K562 (cell line): Measurements from ENCODE around the gene DHRS11. TPM values are rescaled to one million over a fixed set of nuclear protein-coding genes. Genes with fewer than 3 reads are reported as not detected.

Experiments
- ADNP ChIP-seq: fragments of 200-800 bp; sonication (Bioruptor generic); IDR thresholded peaks from 2 replicates; pipeline ENCODE4 v1.6.1; 2016; ENCODE audit warnings: missing genetic modification characterization, missing compliant biosample characterization
- EHMT2 ChIP-seq: fragments of 450-650 bp; IDR thresholded peaks from 2 replicates; pipeline ENCODE4 v1.6.1; 2018; ENCODE audit warnings: antibody characterized with exemption
- ETV5 ChIP-seq: sonication (generic); formaldehyde crosslinking; IDR thresholded peaks from 2 replicates; pipeline ENCODE4 v1.4.0; 2020; ENCODE audit warnings: low read depth, mild to moderate bottlenecking, missing genetic modification reagents
- KAT8 ChIP-seq: fragments of 450-650 bp; IDR thresholded peaks from 2 replicates; pipeline ENCODE4 v1.6.1; 2016; ENCODE audit warnings: low read depth, mild to moderate bottlenecking
- KHSRP ChIP-seq: fragments of 450-650 bp; IDR thresholded peaks from 2 replicates; pipeline ENCODE4 v1.6.1; 2017
- PCBP1 ChIP-seq: fragments of 200-400 bp; formaldehyde crosslinking; IDR thresholded peaks from 2 replicates; pipeline ENCODE4 v1.6.1; 2018; ENCODE audit warnings: mild to moderate bottlenecking, low read depth, low read length; ENCODE audit not compliant: poor library complexity, severe bottlenecking
- POLR2AphosphoS5 ChIP-seq: IDR thresholded peaks from 2 replicates; pipeline ENCODE4 v1.6.1; 2011; ENCODE audit warnings: mild to moderate bottlenecking, low read depth, low read length, moderate library complexity; ENCODE audit not compliant: control insufficient read depth, insufficient read depth
- PRDM10 ChIP-seq: fragments of 450-650 bp; IDR thresholded peaks from 2 replicates; pipeline ENCODE4 v1.6.1; 2018; ENCODE audit not compliant: partially characterized antibody
- RBM25 ChIP-seq: fragments of 200-400 bp; formaldehyde crosslinking; IDR thresholded peaks from 2 replicates; pipeline ENCODE4 v1.6.1; 2018; ENCODE audit warnings: low read length, low read depth, moderate library complexity; ENCODE audit not compliant: severe bottlenecking
- SMC3 ChIP-seq: conservative IDR thresholded peaks from 2 replicates; pipeline ENCODE4 v1.6.1; 2011; ENCODE audit warnings: low read depth, low read length, improper control_type of control experiment; ENCODE audit not compliant: insufficient read depth
- SUPT5H ChIP-seq: fragments of 450-650 bp; IDR thresholded peaks from 2 replicates; pipeline ENCODE4 v1.6.1; 2016
- TEAD4 ChIP-seq, 2 experiments: sonication (generic) in 1 of 2; formaldehyde crosslinking in 1 of 2; IDR thresholded peaks; 2 replicates each; pipeline versions ENCODE4 v1.6.1 to v1.8.0; 2012 to 2022; ENCODE audit warnings: borderline replicate concordance in 1 of 2, inconsistent platforms in 1 of 2, low read length in 1 of 2, mild to moderate bottlenecking in 1 of 2, missing genetic modification reagents in 1 of 2
- TGIF2 ChIP-seq: sonication (generic); formaldehyde crosslinking; IDR thresholded peaks from 2 replicates; pipeline ENCODE4 v1.8.1; 2022; ENCODE audit warnings: mild to moderate bottlenecking, missing genetic modification reagents, moderate library complexity
- UBTF ChIP-seq, 2 experiments: IDR thresholded peaks; 2 replicates each; pipeline ENCODE4 v1.6.1; 2012; ENCODE audit warnings: improper control_type of control experiment in 2 of 2, low read depth in 2 of 2, low read length in 2 of 2, borderline replicate concordance in 1 of 2
- ZKSCAN8 ChIP-seq: fragments of 200-800 bp; sonication (Bioruptor generic); IDR thresholded peaks from 2 replicates; pipeline ENCODE4 v1.6.1; 2016; ENCODE audit warnings: missing genetic modification characterization, missing compliant biosample characterization
- ZNF165 ChIP-seq: fragments of 250-450 bp; sonication (Bioruptor Pico); IDR thresholded peaks from 2 replicates; pipeline ENCODE4 v1.4.0; 2020; ENCODE audit warnings: borderline replicate concordance
- polyA plus RNA-seq, 8 experiments: library from polyadenylated mRNA; depleted of rRNA in 4 of 8; stranded (reverse) in 5 of 8; unstranded in 3 of 8; fragments of >200 nt; fragmentation: Nextera tagmentation in 2 of 8; fragmentation: Illumina TruSeq in 1 of 8; extraction: Ambion mirVana in 2 of 8; extraction: Trizol in 1 of 8; gene quantifications; 2 replicates each; pipeline versions ENCODE4 v1.2.1 to v1.2.3, GENCODE V29; 2011 to 2014; ENCODE audit warnings: inconsistent platforms in 1 of 8, missing spikeins in 1 of 8
- total RNA-seq, 7 experiments: library from RNA; depleted of rRNA in 6 of 7; stranded (reverse); fragments of >200 nt in 6 of 7; fragmentation: Illumina TruSeq in 2 of 7; extraction: Trizol in 2 of 7; gene quantifications; 2 replicates each; pipeline versions ENCODE4 v1.2.1 to v1.2.3, GENCODE V29; 2011 to 2021; ENCODE audit warnings: low replicate concordance in 1 of 7
- TF ChIP-seq, protein P1 (sequence below): fragments of 200-800 bp; sonication (Bioruptor generic); IDR thresholded peaks from 2 replicates; pipeline ENCODE4 v1.6.1; 2017; ENCODE audit warnings: missing genetic modification characterization, missing compliant biosample characterization

Gene DHRS11
- total and polyA plus RNA-seq, 9 of the 15 experiments (the other 6 are each of a cell fraction or from before 2014, with no cell fraction given), result 15.2 to 123 (median 59.8) TPM

- TF ChIP-seq UBTF (IDR thresholded peaks at IDR 0.05; ENCODE audit: borderline replicate concordance in 1 of 2, low read depth in 2 of 2, low read length in 2 of 2) (0 out of 4 replicates have a peak, but pooled peaks of 1 of the 2 experiments have one; percentile 19), TGIF2 (CRISPR knock-in tag) (no peak), ETV5 (no peak), PRDM10 (peak; percentile 61), ZKSCAN8 (CRISPR knock-in tag) (no peak), RBM25 (no peak), EHMT2 (no peak), TEAD4 (IDR thresholded peaks at IDR 0.05; ENCODE audit: low read length) (no peak), TEAD4 (CRISPR knock-in tag; IDR thresholded peaks at IDR 0.05; ENCODE audit: borderline replicate concordance) (no peak), ADNP (tag) (no peak), PCBP1 (no peak), SMC3 (no peak), SUPT5H (0 out of 2 replicates have a peak, but pooled peaks have one; percentile 15), ZNF165 (CRISPR knock-in tag) (no peak), KAT8 (no peak), KHSRP (no peak), POLR2AphosphoS5 (0 out of 2 replicates have a peak, but pooled peaks have one; percentile 38)
- TF ChIP-seq, protein P1, sequence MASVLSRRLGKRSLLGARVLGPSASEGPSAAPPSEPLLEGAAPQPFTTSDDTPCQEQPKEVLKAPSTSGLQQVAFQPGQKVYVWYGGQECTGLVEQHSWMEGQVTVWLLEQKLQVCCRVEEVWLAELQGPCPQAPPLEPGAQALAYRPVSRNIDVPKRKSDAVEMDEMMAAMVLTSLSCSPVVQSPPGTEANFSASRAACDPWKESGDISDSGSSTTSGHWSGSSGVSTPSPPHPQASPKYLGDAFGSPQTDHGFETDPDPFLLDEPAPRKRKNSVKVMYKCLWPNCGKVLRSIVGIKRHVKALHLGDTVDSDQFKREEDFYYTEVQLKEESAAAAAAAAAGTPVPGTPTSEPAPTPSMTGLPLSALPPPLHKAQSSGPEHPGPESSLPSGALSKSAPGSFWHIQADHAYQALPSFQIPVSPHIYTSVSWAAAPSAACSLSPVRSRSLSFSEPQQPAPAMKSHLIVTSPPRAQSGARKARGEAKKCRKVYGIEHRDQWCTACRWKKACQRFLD (CRISPR knock-in tag), result no peak
Measured at GRCh38 chr17:36599546-36600250, 8.0 kb downstream of the DHRS11 start (continued).
